ENCODE measurements around the gene GAPDH. TPM values are rescaled to one million over a fixed set of nuclear protein-coding genes. Genes with fewer than 3 reads are reported as not detected.
"Not testable (repeated sequence)": the region's sequence is repeated elsewhere in the genome, so short reads cannot be mapped to it uniquely, and the experiment has no call there.

GAPDH gene
- total RNA-seq, 1 experiment from 2014 or later, result 11,796 TPM

DNA sequence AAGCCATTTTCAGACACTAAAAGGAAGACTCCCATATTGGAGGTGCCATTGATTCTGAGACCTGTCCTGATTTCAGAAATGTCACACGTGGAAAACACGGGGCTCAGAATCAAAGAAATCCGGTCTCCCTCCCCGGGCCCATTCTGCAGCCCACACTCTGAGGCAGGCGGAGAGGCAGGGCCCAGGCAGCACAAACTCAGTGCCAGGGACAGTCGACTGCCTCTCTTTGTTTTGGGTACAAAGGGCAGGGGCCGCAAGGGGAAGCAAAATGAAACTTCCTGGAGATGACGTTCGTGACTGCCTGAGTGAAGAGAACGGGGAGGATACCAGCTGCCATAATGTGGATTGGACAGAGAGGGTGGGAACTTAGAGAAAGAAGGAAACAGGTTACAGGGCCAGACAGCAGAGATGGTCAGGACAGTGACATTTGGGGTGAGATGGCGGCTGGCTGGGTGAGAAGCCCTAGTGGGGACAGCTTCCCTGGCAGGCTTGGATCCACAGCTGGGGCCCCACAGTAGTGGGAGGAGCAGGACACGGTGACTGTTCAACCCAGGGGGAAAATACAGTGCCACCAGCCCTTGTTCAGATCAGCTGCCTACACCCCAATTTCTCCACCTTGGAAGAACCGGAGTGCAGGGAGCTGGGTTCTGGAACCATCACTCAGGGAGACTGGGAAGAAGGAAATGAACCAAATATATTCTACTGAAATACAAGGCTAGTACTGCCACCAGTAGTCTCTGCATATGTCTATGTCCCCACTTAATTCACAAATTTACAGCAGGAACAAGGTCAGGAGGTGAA is 8.1 kb downstream of the GAPDH start:
- peak; percentile 17 for DNase-seq (ENCODE audit: low read depth)

DNA sequence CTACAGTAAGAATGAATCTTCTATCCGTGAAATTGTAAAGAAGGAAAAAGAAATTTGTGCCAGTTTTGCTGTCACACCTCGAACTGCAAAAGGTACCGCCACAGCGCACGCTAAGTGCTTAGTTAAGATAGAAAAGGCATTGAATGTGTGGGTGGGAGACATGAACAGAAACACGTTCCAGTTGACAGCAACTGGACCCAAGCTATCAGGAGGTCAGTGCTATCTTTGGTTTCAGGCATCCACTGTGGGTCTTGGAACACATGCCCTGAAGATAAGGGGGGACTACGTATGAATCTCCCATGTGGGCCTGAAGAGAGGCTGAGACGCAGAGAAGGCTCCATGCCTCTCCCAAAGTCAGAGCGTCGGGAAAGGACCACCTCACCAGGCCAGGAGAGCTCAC is 11.7 kb downstream of the GAPDH start:
- DNase-seq (ENCODE audit: low read depth), result no peak

DNA sequence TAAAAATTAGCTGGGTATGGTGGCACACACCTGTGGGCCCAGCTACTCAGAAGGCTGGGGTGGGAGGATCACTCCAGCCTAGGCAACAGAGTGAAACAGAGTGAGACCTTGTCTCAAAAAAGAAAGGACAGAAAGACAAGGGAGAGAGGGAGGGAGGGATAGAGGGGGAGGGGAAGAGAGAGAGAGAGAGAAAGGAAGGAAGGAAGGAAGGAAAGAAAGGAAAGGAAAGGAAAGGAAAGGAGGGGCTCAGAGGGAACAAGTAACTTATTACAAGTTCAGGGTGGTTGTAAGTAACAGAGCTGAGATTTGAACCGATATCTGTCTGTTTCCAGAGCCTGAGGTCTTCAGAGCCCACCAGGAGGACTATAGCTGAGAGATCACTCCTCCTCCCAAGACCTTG is 13.2 kb downstream of the GAPDH start:
- DNase-seq (ENCODE audit: low read depth), result no peak

DNA sequence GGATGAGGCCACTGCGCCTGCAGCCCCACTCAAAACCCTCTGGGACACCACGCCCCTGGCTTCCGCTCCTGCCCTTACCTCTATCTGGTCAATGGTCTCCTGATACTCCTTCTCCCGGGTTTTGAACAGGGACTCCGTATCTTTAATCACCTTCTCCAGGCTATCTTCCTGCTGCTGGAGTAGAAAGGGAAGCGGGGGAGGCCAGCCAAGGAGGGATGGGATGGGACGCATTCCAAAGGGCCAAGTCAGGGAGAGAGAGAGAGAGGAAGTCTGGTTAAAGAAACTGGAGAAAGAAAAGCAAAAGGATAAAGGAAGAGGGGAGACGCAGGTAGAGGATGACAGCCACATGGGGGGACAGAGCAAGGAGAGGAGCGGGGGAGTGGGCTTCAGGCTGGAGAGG is 13.7 kb downstream of the GAPDH start:
- peak; percentile 77 for DNase-seq (ENCODE audit: low read depth)

DNA sequence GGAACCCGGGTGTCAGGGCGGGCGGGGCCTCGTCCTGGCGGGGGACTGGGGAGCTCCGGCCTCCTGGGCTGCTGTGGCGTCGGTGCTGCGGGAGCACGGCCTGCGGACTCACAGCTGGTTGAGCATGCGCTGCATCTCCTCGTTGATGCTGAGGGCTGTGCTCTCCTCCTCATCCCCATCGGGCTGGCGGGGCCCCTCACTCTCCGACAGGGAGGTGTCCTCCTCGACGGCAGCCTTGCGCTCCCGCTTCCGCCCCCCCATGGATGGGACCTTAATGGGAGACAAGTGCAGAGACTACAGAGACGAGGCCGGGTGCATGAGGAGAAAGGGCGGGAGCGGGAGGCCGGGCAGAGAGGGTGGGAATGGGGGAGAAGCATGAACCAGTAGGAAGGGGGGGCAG is 14.2 kb downstream of the GAPDH start:
- DNase-seq (ENCODE audit: low read depth), result peak; percentile 27

DNA sequence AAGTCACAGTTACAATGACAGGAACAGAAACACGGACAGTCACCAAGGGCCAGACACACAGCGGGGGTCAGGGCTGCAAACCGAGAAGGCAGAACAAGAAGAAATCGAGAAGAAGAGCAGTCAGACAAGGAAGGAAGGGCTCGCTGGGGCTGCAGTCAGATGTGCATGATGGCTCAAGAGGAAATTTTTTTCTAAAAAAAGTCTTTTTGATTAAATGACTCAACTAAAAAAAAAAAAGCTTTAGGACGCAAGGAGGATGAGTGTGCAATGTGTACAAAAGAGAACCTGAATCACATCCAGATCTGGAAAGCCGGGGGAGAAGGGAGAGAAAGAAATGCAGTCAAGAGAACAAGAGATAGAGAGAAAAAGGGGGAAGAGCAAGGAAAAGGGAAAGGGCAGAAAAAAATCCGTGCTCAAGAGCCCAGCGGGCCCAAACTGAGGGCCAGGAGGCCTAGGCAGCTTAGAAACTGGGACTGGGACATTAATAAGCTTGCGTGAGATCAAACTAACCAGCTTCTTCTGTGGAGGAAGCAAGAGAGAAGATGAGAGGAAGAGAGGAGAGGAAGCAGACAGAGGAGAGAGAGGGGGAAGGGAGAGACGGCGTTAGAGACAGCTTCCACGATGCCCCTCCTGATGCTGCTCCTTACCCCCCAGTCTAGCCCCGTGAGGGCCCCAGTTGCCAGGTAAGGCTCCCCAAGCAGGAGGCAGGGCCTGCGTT is 14.8 kb downstream of the GAPDH start:
- peak; percentile 84 for DNase-seq (ENCODE audit: low read depth)

DNA sequence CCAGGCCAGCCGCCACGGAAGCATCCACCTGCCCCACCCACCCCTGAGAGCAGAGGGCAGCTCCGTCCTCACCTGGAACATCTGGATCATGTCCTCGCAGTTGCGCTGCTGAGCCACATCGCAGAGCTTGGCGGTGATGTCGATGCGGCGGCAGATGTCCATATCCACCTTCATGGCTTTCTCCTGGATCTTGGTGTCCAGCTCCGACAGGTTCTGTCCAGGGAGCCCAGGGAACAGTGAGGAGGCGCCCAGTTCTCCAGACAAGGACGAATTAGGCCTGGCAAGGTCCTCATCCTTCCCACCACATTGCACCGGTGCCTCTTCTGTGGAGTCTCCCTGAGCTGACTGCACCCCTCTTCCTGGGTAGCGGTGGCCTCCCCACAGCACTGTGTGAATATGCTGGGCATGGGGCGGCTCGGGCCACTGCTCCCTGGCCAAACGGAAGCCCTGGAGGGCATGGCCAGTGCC is 15.4 kb downstream of the GAPDH start:
- DNase-seq (ENCODE audit: low read depth), result no peak

DNA sequence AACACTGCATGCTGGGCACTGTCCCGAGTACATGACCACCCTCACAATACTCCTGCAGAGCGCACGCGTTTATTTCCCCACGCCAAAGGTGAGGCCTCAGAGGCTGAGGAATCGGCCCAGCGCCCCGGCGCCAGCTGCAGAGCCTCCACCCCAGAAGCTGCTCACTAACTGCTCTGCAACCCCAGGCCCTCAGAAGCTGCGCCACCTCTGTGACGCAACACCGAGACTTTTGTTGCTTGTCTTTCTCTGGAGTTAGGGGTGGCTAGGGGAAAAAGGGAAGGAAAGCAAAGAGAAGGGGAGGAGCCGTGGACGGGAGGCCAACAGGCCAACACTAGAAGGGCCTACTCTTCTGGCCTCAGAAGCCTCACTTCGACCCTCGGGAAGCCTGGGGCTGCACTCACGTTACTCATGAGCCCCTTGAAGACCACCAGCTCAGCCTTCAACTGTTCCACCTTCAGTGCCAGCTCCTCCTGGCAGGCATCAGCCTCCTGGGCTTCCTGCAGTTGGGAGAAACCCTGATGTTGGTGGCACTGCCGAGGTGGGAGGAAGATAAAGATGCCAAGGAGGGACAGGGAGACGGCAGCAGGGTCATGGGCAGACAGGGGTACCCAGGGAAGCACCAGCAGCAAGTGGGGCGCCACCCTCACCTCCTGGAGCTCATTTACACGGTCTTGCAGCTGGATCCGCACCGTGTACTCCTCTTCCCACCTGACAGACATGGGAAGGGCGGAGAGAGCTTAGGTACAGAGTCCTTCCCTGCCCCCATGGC is 16.2 kb downstream of the GAPDH start:
- DNase-seq (ENCODE audit: low read depth), result peak; percentile 41

DNA sequence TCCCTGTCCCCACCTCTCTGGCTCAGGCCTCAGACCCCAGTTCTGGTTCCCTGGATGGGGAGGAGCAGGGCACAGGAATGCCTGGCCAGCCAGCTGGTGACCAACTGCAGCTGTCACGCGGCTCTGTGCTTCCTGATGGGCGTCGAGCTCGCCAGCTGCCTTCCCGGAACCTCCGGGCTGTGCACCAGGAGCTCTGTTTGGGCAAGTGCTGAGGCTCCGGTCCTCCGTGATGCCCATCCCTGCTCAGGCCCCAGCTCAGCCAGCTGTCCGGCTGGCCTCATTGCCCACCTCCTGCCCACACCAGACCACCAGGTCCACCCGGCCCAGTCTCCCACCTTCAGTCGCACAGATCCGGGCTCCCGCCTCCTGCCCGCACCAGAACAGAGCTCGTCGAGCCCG is 16.7 kb downstream of the GAPDH start:
- DNase-seq (ENCODE audit: low read depth), result peak; percentile 95

DNA sequence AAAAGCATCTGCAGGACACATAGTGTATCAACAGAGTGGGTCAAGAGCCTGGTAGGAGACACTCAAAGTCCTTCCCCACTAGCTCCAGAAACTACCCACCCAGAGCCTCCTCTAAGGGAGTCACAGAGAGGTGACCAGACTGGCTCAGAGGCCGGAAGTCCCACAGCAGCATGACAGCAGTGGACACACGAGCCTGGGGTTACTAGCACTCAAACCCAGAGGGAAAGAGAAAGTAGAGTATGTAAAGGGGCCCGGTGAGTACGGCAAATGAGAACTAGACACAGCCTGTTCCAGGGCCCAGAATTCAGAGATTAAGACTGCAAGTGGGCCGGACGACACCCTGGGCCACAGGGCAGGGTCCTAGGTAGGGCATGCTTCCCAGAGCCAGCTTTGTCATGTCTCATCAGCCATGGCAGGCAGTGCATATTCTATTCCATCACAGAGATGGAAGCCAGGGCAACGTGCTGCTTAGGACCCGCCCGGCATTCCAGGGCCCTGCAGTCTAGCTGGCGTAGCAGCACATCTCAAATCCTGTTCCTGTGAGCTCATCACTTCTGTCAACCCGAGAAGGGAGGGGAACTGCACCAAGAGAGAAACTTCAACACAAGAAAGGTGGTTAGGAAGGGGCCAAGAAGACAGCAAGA is 17.3 kb downstream of the GAPDH start:
- DNase-seq (ENCODE audit: low read depth), result peak; percentile 76

DNA sequence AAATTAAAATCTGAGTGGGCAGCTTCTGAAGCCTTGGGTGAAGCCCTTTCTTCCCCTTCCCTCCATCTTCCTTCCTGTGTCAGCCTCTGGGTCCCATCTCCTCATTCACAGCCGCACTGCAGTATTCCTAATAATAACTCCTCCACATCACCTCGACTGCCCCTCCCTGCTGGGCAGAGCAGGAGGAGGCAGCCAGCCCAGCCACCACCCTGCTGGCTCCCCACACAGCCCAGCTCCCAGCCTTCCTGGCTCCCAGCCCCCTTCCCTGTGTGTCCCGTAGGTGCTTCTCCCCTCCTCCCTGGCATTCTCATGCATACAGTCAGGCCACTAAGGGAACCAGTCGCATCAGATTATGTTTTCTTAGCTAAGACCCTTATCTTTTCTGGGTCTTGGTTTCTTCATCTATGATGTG is 17.8 kb downstream of the GAPDH start:
- peak; percentile 88 for DNase-seq (ENCODE audit: low read depth)

DNA sequence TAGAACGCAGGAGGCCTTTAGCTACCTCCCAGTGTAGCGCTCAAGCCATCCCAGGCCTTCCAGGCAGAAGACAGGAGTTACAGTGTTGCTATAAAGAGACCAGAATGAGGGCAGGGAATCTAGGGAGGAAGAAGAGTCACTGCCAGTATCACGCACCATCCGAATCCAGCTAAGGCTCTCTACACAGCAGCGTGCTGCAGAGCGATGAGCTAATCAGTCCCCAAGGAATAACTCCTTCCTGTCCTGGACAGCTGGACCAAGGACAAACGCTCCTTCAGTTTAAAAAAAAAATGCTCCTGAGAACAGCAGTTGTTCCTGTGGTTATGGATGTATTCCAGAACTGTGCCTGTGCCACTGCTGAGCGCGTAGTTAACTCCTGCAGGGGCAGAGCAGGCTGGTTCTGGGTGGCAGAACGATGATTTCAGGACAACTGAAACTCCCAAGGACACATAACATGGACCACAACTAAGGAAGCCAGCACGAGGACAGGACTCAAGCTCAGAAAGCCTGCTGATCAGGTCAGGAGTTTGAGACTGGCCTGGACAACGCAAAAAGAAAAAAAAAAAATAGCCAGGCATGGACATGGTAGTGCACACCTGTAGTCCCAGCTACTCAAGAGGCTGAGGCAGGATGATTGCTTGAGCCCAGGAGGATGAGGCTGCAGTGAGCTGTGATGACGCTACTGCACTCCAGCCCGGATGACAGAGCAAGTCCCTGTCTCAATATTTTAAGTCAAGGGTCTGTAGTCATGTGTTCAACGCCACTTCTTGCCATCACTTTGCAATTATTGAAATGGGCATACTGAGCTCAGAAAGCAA is 18.9 kb downstream of the GAPDH start:
- DNase-seq (ENCODE audit: low read depth), result peak; percentile 100

DNA sequence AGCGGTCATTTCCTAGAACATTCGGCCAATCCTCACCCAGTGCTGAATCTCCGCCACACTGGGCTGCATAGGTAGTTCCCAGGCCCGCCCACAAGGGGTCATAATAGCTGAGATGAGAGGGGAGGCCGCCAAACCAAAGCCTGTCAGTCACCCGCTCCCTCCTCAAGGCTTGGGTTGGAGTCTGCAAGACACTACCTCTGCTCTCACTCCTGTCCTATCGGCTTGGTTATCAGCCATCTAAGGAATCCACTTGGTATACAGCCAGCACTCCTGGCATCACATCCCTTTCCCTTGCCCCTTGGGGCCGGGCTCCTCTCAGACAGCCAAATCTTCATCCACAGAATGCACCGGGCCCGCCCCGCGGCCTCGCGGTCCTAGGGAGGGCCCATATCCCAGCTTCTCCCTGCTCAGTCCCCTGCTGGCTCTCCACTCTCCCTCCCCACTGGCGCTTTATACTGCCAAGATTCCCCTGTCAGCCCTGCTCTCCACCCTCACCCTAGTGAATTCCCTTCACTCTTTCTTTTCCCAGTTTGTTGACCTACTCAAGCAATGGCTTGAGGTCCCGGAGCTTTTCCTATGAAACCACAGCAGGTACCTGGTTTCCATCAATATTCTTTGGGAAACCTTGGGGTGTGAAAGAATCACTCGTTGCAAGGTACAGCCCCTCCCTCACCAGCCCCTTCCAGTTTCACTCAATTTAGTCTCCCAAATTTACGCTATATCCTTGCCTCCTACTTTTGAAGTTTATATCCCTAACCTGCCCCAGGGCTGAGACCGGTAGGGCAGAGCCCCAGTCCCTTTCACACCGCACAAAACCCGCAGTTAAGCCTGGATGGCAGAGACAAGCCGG is 20.1 kb downstream of the GAPDH start:
- peak; percentile 97 for DNase-seq (ENCODE audit: low read depth)

DNA sequence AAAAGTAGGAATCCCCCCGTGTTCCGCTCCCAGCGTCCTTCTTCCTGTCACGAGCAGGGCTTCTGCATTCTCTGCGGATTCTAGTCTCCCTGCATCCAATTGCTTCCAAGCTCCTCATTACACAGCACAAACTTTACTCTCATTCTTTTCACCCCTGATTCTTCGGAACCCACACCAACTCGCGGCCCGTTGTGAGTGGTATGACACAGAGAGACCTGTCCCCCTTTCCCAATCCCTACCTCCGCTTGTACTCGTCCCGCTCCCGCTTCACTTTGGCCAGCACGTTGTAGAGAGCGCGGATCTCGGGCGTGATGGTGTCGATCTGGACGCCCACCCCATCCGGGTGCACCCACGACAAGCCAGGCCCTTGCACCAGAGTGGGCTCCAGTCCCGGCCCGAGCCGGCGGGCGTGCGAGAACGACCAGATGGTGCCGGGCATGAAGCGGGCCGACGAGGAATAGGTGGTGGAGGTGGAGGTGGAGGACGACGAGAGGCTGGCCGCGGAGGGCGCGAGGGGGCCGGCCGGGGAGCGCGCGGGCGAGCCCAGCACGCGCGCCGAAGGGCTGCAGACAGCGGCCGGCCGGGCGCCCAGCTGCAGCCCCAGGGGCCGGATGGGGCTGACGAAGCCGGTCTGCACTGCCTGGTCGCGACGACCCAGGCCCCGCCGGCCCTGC is 20.8 kb downstream of the GAPDH start:
- no peak for DNase-seq (ENCODE audit: low read depth)

DNA sequence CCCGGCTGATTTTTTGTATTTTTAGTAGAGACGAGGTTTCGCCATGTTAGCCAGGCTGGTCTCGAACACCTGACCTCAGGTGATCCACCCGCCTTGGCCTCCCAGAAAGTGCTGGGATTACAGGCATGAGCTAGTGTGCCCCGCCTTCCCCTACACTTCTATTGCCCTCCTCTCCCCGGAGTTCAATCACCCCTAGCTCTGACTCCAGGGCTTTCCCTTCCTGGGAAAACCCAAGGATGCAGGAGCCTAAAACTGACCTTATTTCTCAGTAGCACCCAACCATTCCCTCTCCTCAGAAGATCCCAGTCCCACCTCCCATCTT is 22.1 kb downstream of the GAPDH start:
- DNase-seq (ENCODE audit: low read depth), result not testable (repeated sequence)

DNA sequence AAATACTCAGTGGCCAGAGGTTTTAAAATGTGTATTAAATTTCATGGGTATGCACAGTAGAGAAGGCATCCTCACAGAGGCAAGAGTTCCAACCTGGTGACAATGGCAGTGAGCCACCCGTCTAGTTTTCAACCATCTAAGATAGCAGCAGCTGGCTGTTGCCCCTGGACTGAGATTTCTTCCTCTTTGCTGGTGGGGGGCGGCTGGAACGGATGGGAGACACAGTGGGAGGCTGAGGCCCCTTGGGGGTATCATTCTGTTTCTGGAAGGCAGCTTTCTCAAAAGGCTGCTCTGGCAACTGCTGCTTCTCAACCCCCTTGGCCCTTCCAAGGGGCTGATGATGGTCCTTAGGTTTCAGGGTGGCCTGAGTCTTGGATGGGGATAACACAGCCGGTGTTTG is 22.5 kb downstream of the GAPDH start:
- DNase-seq (ENCODE audit: low read depth), result no peak

DNA sequence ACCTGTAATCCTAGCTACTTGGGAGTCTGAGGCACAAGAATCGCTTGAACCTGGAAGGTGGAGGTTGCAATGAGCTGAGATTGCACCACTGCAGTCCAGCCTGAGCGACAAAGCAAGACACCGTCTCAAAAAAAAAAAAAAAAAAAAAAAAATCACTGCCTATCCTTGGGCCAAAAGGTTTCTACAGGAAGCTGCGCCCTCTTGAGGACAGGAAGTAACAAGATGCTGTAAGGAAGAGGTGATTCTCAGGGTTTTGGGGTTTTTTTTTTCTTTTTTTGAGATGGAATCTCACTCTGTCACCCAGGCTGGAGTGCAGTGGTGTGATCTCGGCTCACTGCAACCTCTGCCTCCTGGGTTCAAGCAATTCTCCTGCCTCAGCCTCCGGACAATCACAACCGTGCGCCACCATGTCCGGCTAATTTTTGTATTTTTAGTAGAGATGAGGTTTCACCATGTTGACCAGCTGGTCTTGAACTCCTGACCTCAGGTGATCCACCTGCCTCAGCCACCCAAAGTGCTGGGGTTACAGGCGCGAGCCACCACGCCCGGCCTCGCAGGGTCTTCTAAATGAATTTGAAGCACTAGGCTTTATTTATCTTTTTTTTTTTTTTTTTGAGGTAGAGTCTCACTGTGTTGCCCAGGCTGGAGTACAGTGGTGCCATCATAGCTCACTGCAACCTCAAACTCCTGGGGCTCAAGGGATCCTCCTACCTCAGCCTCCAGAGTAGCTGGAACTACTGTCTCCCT is 23.9 kb downstream of the GAPDH start:
- DNase-seq (ENCODE audit: low read depth), result peak; percentile 87

DNA sequence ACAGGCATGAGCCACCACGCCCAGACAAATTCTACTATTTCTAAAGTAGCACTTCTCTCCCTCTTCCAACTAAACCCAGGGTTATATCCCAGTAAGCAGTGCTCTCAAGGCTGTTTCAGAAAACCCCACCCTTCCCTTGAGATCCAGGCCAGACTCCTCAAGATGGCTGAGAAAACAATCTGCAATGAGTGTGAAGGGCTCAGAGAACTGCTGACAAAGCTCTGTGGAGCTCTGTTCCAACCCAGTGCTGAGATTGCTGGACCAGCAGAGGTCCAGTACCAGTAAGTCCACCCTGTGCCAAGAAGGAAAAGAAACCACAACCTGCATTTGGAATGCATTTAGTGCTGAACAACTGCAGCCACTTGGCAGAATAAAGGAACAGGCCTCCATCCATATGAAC is 25.2 kb downstream of the GAPDH start:
- DNase-seq (ENCODE audit: low read depth), result no peak
